SK-N-SH (cell line): ENCODE results near the gene SLC12A5.

ENCODE experiments used
- CHD2 ChIP-seq: fragments of 150-350 bp; IDR thresholded peaks from 2 replicates; pipeline ENCODE4 v1.6.1; 2018; ENCODE audit warnings: low read length; ENCODE audit not compliant: partially characterized antibody
- CTCF ChIP-seq: fragments of 200-600 bp; sonication (generic); IDR thresholded peaks from 2 replicates; pipeline ENCODE4 v1.6.1; 2017; ENCODE audit warnings: antibody characterized with exemption, mild to moderate bottlenecking, moderate library complexity
- ELF1 ChIP-seq: IDR thresholded peaks from 2 replicates; pipeline ENCODE4 v1.4.0; 2012
- EP300 ChIP-seq, 2 experiments: IDR thresholded peaks; 2 replicates each; pipeline versions ENCODE4 v1.4.0 to v1.6.1; 2012; ENCODE audit warnings: borderline replicate concordance in 1 of 2, low read depth in 1 of 2, low read length in 1 of 2
- EZH2phosphoT487 ChIP-seq: fragments of 200-600 bp; sonication (generic); IDR thresholded peaks from 2 replicates; pipeline ENCODE4 v1.6.1; 2017; ENCODE audit warnings: low read depth, mixed run types, mild to moderate bottlenecking, antibody characterized with exemption, moderate library complexity, borderline replicate concordance
- FOXM1 ChIP-seq: IDR thresholded peaks from 2 replicates; pipeline ENCODE4 v1.4.0; 2012; ENCODE audit warnings: low read depth, mild to moderate bottlenecking
- GABPA ChIP-seq: IDR thresholded peaks from 2 replicates; pipeline ENCODE4 v1.4.0; 2012; ENCODE audit warnings: low read depth, mild to moderate bottlenecking
- RAD21 ChIP-seq: IDR thresholded peaks from 2 replicates; pipeline ENCODE4 v1.6.1; 2012; ENCODE audit warnings: mild to moderate bottlenecking, low read length
- RFX5 ChIP-seq: IDR thresholded peaks from 2 replicates; pipeline ENCODE4 v1.6.1; 2012; ENCODE audit warnings: mild to moderate bottlenecking, improper control_type of control experiment, low read length
- SMC3 ChIP-seq: IDR thresholded peaks from 2 replicates; pipeline ENCODE4 v1.6.1; 2012; ENCODE audit warnings: low read depth, low read length, improper control_type of control experiment
- TAF1 ChIP-seq: IDR thresholded peaks from 2 replicates; pipeline ENCODE4 v1.6.1; 2012; ENCODE audit warnings: low read depth, mild to moderate bottlenecking, low read length, moderate library complexity, borderline replicate concordance
- TCF12 ChIP-seq: IDR thresholded peaks from 2 replicates; pipeline ENCODE4 v1.4.0; 2012
- TEAD4 ChIP-seq: IDR thresholded peaks from 2 replicates; pipeline ENCODE4 v1.4.0; 2012; ENCODE audit warnings: mild to moderate bottlenecking, borderline replicate concordance; ENCODE audit not compliant: insufficient read depth
- TF ChIP-seq, protein P1 (sequence below): IDR thresholded peaks from 2 replicates; pipeline ENCODE4; 2012

- TF ChIP-seq CTCF = no peak
- no peak for TF ChIP-seq TAF1
- no peak for TF ChIP-seq SMC3
- TF ChIP-seq GABPA = no peak
- TF ChIP-seq FOXM1 = no peak
- no peak for TF ChIP-seq ELF1
- TF ChIP-seq TEAD4 = no peak
- no peak for TF ChIP-seq RFX5
- TF ChIP-seq TCF12 = no peak
- no peak for TF ChIP-seq CHD2
- no peak for TF ChIP-seq EP300 (IDR thresholded peaks at IDR 0.05; ENCODE audit: borderline replicate concordance in 1 of 2, low read depth in 1 of 2, low read length in 1 of 2)
- no peak for TF ChIP-seq EZH2phosphoT487
- TF ChIP-seq RAD21 = no peak
- TF ChIP-seq, protein P1, sequence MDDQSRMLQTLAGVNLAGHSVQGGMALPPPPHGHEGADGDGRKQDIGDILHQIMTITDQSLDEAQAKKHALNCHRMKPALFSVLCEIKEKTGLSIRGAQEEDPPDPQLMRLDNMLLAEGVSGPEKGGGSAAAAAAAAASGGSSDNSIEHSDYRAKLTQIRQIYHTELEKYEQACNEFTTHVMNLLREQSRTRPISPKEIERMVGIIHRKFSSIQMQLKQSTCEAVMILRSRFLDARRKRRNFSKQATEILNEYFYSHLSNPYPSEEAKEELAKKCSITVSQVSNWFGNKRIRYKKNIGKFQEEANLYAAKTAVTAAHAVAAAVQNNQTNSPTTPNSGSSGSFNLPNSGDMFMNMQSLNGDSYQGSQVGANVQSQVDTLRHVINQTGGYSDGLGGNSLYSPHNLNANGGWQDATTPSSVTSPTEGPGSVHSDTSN = no peak
These were observed 31.4 kb downstream of the SLC12A5 start for GRCh38 chr20:46060301-46060881.
